Right lobe of liver (tissue), 4 donors: Measurements from ENCODE around the gene MAFB.

ENCODE experiments used
- POLR2A ChIP-seq: fragments of 450-650 bp; IDR thresholded peaks from one replicate; pipeline ENCODE4 v1.6.1; 2017; ENCODE audit warnings: antibody characterized with exemption, mild to moderate bottlenecking
- TF ChIP-seq, protein P1 (sequence below), 4 donors: fragments of 200-600 bp in 3 of 4; fragments of 450-650 bp in 1 of 4; IDR thresholded peaks; one replicate each; pipeline versions ENCODE4 v1.5.1 to v1.8.0; 2016 to 2022; ENCODE audit warnings: antibody characterized with exemption in 4 of 4, mild to moderate bottlenecking in 2 of 4
- donor health status: DM: no; HTN: no; CAD: no.
- donor health status: DM: no; HTN: no; CAD: no.
- donor health status: DM: no; HTN: yes; CAD: no.

DNA sequence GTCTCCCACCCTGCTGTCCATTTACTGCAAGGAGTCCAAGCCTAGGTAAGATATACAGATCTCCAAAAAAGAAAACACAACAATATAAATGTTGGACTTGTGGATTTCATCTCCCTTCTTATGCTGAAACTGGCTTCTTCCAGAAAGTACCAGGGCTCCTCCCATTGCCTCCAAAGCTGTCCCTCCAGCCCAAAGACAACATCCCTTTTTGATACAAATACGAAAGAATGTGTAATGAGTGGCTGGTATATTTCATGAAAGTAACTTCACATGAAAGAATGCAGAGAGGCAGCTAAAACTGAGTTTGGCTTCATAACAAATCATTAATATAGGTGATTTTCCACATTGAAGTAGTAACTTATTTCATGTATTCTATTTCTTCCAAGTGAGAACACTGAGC lies 7.9 kb downstream of the MAFB start:
- TF ChIP-seq, protein P1, sequence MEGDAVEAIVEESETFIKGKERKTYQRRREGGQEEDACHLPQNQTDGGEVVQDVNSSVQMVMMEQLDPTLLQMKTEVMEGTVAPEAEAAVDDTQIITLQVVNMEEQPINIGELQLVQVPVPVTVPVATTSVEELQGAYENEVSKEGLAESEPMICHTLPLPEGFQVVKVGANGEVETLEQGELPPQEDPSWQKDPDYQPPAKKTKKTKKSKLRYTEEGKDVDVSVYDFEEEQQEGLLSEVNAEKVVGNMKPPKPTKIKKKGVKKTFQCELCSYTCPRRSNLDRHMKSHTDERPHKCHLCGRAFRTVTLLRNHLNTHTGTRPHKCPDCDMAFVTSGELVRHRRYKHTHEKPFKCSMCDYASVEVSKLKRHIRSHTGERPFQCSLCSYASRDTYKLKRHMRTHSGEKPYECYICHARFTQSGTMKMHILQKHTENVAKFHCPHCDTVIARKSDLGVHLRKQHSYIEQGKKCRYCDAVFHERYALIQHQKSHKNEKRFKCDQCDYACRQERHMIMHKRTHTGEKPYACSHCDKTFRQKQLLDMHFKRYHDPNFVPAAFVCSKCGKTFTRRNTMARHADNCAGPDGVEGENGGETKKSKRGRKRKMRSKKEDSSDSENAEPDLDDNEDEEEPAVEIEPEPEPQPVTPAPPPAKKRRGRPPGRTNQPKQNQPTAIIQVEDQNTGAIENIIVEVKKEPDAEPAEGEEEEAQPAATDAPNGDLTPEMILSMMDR (IDR thresholded peaks at IDR 0.05) = no peak
- TF ChIP-seq POLR2A = no peak
